GM18505 (cell line): ENCODE data around the gene LRRC34.

Experiments used
- ATAC-seq: cut with Tn5 transposase; IDR thresholded peaks from one replicate; pipeline ENCODE4 v1.9.1; 2021; ENCODE audit not compliant: unreplicated experiment
- POLR2A ChIP-seq: IDR thresholded peaks from 4 replicates; pipeline ENCODE4 v1.6.1; 2011; ENCODE audit warnings: borderline replicate concordance; ENCODE audit not compliant: insufficient read depth, insufficient read length; ENCODE audit errors: extremely low read depth

Gene LRRC34

GRCh38 chr3:169744366-169745054, 68.2 kb downstream of the LRRC34 start:
- TF ChIP-seq POLR2A, result no peak
- ATAC-seq, result no peak
